ENCODE results near the gene PRR16. TPM values are rescaled to one million over a fixed set of nuclear protein-coding genes. Genes with fewer than 3 reads are reported as not detected.

The PRR16 gene
- total and polyA plus RNA-seq, 9 donors, result 6.0 to 27.3 (median 16.9) TPM

DNA sequence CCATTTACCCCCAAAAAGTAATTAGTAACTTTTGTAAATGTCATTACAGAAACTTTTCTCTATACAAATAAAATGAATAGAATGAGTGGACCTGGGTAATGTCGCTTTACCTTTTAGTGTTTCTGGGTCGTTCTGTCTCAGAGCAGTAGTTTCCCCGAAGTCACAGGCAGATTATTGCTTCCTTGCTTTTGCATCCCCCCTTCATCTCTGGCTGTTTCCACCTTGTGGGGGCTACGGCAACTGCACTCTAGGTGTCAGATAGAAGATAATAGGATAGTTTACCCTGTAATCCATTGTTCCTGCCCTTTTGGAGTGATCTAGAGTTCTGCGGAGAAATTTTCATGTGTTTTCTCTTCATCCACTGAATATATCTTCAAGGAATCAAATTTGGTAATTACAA is 68.7 kb downstream of the PRR16 start:
- WGBS (ENCODE audit: insufficient coverage), result no CpG with 5 or more reads among the region's 5 CpGs
- H3K4me3 ChIP-seq (ENCODE audit: low read length), result no peak overlapping the region

DNA sequence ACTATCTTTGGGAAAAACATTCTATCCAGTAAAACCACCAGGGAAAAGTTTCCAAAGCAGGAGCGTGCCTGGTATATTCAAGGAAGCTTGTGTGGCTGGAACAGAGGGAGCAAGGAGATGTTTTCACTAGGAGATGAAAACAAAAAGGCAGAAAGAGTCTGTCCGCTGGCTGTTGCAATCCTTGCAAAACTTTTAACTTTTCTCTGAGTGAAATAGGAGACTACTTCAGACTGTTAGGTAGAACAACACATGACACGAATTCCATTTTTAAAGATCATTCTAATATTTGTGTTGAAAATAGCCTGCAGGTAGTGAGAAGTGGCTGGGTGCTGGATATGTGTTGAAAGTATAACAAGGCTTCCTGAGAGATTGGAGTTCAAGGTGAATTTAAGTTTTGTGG is 69.5 kb downstream of the PRR16 start:
- no peaks in the 10 kb centered on the region for H3K4me1 ChIP-seq (ENCODE audit: control insufficient read depth, insufficient read depth, low read length)
- H3K27ac ChIP-seq (ENCODE audit: low read length), result no peak overlapping the region
- H3K4me3 ChIP-seq (ENCODE audit: low read length), result no peak overlapping the region
- no peaks in the 10 kb centered on the region for H3K9me3 ChIP-seq (replicated peaks; ENCODE audit: control insufficient read depth, low read depth, low read length)
- no peak for DNase-seq
- no CpG with 5 or more reads among the region's 3 CpGs for WGBS (ENCODE audit: insufficient coverage)
- no peaks in the 10 kb centered on the region for H3K36me3 ChIP-seq (ENCODE audit: control insufficient read depth, insufficient read depth, low read length)
- no peaks in the 10 kb centered on the region for H3K27me3 ChIP-seq (ENCODE audit: control insufficient read depth, insufficient read depth, low read length)

More for the DNA sequence above, 68.7 kb downstream of the PRR16 start:
- no peak for DNase-seq
- H3K4me1 ChIP-seq (ENCODE audit: control insufficient read depth, insufficient read depth, low read length), result no peaks in the 10 kb centered on the region
- H3K9me3 ChIP-seq (replicated peaks; ENCODE audit: control insufficient read depth, low read depth, low read length), result no peaks in the 10 kb centered on the region
- H3K27me3 ChIP-seq (ENCODE audit: control insufficient read depth, insufficient read depth, low read length), result no peaks in the 10 kb centered on the region
- no peaks in the 10 kb centered on the region for H3K36me3 ChIP-seq (ENCODE audit: control insufficient read depth, insufficient read depth, low read length)
- no peak overlapping the region for H3K27ac ChIP-seq (ENCODE audit: low read length)

DNA sequence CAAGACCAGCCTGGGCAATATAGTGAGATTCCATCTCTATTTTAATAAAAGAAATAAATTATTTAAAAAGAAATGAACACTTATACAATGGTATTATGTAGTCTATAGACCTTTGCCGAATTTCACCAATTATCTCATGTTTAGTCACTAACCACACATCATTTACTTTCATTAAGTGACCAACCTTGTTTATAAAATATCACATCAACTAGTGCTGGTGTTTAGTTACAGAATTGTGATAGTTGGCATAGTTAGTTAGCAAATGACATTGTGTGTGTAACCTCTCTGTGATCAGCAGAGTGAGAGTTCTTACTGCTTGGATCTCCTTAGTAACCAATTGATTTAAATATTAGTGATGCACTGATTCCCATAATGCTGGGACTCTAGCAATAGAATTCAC is 71.8 kb downstream of the PRR16 start:
- Histone ChIP-seq H3K9me3 (replicated peaks; ENCODE audit: control insufficient read depth, low read depth, low read length) (no peaks in the 10 kb centered on the region), H3K27me3 (ENCODE audit: control insufficient read depth, insufficient read depth, low read length) (no peaks in the 10 kb centered on the region), H3K36me3 (ENCODE audit: control insufficient read depth, insufficient read depth, low read length) (no peaks in the 10 kb centered on the region), H3K4me1 (ENCODE audit: control insufficient read depth, insufficient read depth, low read length) (peaks cover 2% of the 10 kb centered on the region), H3K4me3 (ENCODE audit: low read length) (no peak overlapping the region), H3K27ac (ENCODE audit: low read length) (no peak overlapping the region)
- DNase-seq, result no peak
- no CpG with 5 or more reads among the region's 1 CpG for WGBS (ENCODE audit: insufficient coverage)

DNA sequence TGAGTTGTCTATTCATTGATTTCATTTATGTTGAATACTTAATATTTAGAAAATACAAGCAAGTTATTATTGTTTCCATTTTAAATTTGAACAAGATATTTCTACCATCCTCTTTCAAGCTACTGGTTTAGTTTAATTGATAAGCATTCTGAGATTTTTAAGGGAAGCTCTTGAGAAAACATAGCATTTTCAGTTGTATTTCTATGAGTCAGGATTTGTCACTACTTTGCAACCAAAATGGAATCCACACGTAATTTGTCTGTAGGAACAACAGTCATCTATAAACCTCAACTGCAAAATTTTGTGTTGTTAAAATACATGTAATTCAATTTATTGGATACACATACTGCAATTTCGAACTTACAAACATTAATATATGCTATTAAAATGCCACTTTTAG is 74.0 kb downstream of the PRR16 start:
- H3K4me3 ChIP-seq (ENCODE audit: low read length), result no peak overlapping the region
- H3K27me3 ChIP-seq (ENCODE audit: control insufficient read depth, insufficient read depth, low read length), result no peaks in the 10 kb centered on the region
- no CpG with 5 or more reads among the region's 2 CpGs for WGBS (ENCODE audit: insufficient coverage)
- no peaks in the 10 kb centered on the region for H3K36me3 ChIP-seq (ENCODE audit: control insufficient read depth, insufficient read depth, low read length)
- no peaks in the 10 kb centered on the region for H3K9me3 ChIP-seq (replicated peaks; ENCODE audit: control insufficient read depth, low read depth, low read length)
- no peak for DNase-seq
- H3K27ac ChIP-seq (ENCODE audit: low read length), result no peak overlapping the region
- peaks cover 2% of the 10 kb centered on the region for H3K4me1 ChIP-seq (ENCODE audit: control insufficient read depth, insufficient read depth, low read length)

DNA sequence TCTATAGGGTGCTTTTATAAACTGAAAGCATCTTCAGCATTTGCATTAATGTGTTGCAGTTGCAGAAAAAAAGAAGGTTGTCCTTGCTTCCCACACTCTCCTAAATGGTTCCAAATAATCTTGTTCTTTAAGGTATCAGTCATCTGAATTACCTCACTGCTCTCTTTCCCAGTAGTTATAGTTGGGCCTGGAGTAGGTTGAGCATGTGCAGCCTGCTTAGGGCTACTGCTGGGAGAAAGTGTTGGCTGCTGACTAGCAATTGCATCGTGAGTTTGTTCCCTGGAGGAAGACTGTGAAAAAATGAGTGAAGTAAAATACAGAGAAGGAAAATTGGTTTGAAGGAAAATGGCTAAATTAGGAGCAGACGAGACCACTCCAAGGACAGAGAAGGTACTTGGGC is 74.5 kb downstream of the PRR16 start:
- Histone ChIP-seq H3K4me1 (ENCODE audit: control insufficient read depth, insufficient read depth, low read length) (peaks cover 2% of the 10 kb centered on the region), H3K27me3 (ENCODE audit: control insufficient read depth, insufficient read depth, low read length) (no peaks in the 10 kb centered on the region), H3K27ac (ENCODE audit: low read length) (no peak overlapping the region), H3K36me3 (ENCODE audit: control insufficient read depth, insufficient read depth, low read length) (no peaks in the 10 kb centered on the region), H3K4me3 (ENCODE audit: low read length) (no peak overlapping the region), H3K9me3 (replicated peaks; ENCODE audit: control insufficient read depth, low read depth, low read length) (no peaks in the 10 kb centered on the region)
- DNase-seq, result peak; percentile 30
- 17% methylated on average over 1 of the region's 2 CpGs for WGBS (ENCODE audit: insufficient coverage)

DNA sequence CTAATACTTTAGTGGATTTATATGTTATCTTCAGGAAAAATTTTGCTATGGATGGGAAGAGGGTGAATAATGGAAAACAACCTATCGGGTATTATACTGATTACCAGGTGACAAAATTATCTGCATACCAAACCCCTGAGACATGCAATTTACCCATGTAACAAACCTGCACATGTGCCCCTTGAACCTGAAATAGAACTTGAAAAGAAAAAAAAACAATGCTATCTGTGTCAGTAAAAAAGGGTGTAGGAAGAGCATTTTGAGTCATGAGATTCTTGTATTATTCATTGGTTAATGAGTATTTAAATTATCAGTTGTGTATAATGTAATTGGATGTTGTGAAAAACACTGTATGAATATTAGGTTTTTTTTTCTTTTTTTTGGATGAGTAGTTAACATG is 75.4 kb downstream of the PRR16 start:
- no CpG with 5 or more reads among the region's 1 CpG for WGBS (ENCODE audit: insufficient coverage)
- Histone ChIP-seq H3K4me3 (ENCODE audit: low read length) (no peak overlapping the region), H3K36me3 (ENCODE audit: control insufficient read depth, insufficient read depth, low read length) (no peaks in the 10 kb centered on the region), H3K9me3 (replicated peaks; ENCODE audit: control insufficient read depth, low read depth, low read length) (no peaks in the 10 kb centered on the region), H3K27ac (ENCODE audit: low read length) (no peak overlapping the region), H3K27me3 (ENCODE audit: control insufficient read depth, insufficient read depth, low read length) (no peaks in the 10 kb centered on the region), H3K4me1 (ENCODE audit: control insufficient read depth, insufficient read depth, low read length) (peaks cover 2% of the 10 kb centered on the region)
- no peak for DNase-seq

DNA sequence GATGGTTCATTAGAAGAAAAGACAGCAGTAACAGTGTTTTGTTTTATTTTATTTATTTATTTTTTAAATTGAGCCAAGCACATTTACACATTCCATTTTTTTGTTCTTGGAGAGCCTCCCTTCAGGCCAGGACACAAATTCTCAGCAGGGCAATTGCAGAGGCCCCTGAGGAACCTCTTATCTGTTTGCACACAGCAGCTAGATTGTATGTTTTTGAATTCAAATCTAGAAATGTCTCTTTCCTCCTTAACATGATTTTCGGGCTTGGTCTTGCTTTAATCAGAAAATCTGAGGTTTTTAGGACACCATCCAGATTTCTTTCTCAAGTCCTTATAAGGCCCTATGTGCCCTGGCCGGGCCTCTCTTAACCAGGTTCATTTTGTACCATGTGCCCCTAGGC is 76.0 kb downstream of the PRR16 start:
- Histone ChIP-seq H3K27ac (ENCODE audit: low read length) (no peak overlapping the region), H3K36me3 (ENCODE audit: control insufficient read depth, insufficient read depth, low read length) (no peaks in the 10 kb centered on the region), H3K4me1 (ENCODE audit: control insufficient read depth, insufficient read depth, low read length) (peaks cover 2% of the 10 kb centered on the region), H3K9me3 (replicated peaks; ENCODE audit: control insufficient read depth, low read depth, low read length) (no peaks in the 10 kb centered on the region), H3K27me3 (ENCODE audit: control insufficient read depth, insufficient read depth, low read length) (no peaks in the 10 kb centered on the region), H3K4me3 (ENCODE audit: low read length) (no peak overlapping the region)
- WGBS (ENCODE audit: insufficient coverage), result no CpG with 5 or more reads among the region's 2 CpGs
- DNase-seq, result no peak

DNA sequence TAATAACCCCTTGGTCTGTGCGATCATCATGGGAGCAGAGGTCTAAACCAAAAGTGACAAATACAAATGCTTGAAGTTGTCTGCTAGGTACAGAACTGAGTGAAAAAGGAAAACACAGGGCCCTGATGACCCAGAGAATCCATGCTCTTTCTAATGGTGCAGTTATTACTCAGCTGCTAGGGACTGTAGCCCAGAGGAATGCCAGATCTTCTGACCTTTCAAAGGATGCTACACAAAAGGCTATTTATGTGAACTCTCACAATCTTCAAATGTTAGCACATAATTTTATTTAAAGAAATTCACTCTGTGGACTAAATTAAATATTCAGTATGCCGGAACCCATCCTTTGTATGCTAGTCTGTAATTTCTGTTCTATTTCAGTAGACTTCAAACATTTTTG is 79.9 kb downstream of the PRR16 start:
- no peak overlapping the region for H3K4me3 ChIP-seq (ENCODE audit: low read length)
- peaks cover 2% of the 10 kb centered on the region for H3K4me1 ChIP-seq (ENCODE audit: control insufficient read depth, insufficient read depth, low read length)
- H3K27ac ChIP-seq (ENCODE audit: low read length), result no peak overlapping the region
- no peaks in the 10 kb centered on the region for H3K9me3 ChIP-seq (replicated peaks; ENCODE audit: control insufficient read depth, low read depth, low read length)
- H3K36me3 ChIP-seq (ENCODE audit: control insufficient read depth, insufficient read depth, low read length), result no peaks in the 10 kb centered on the region
- H3K27me3 ChIP-seq (ENCODE audit: control insufficient read depth, insufficient read depth, low read length), result no peaks in the 10 kb centered on the region
- no peak for DNase-seq
- WGBS (ENCODE audit: insufficient coverage), result 100% methylated on average over 1 of the region's 2 CpGs

DNA sequence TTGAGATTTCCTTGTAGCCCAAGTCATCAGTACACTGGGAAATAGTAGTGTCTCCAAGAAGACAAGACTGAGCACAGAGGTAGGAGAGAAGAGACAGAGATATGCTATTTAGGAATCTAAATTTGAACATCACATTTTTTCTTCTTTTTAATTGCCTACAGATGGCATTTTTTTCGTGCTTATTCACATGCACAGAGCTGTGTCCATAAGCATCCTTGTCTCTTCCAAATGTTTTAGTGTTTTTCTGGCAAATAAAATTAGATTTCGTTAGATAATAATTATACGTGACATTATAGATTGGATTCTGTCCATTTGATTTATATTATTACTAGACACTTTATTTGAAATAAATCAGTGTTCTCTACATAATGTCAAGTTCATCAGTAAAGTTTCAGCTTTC is 80.9 kb downstream of the PRR16 start:
- no peak for DNase-seq
- H3K27me3 ChIP-seq (ENCODE audit: control insufficient read depth, insufficient read depth, low read length), result no peaks in the 10 kb centered on the region
- H3K4me1 ChIP-seq (ENCODE audit: control insufficient read depth, insufficient read depth, low read length), result peaks cover 2% of the 10 kb centered on the region
- H3K4me3 ChIP-seq (ENCODE audit: low read length), result no peak overlapping the region
- H3K9me3 ChIP-seq (replicated peaks; ENCODE audit: control insufficient read depth, low read depth, low read length), result no peaks in the 10 kb centered on the region
- WGBS (ENCODE audit: insufficient coverage), result no CpG with 5 or more reads among the region's 3 CpGs
- no peaks in the 10 kb centered on the region for H3K36me3 ChIP-seq (ENCODE audit: control insufficient read depth, insufficient read depth, low read length)
- no peak overlapping the region for H3K27ac ChIP-seq (ENCODE audit: low read length)

DNA sequence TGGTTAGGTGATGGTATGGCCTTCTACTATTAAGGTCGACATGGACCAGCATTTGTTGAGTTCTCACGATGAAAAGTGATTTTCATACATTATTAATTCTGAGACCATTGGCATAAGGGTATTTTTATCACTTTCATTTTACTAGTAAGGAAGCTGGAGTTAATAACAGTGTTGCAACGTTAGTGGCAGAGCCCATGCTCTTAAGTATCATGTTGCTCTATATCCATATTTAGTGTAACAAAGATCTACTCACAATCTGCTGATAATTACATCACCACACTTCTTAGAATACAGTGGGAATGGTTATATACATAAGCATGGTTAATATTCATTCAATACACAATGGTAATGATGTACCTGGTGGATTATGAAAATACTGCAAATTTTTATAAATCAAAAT is 81.9 kb downstream of the PRR16 start:
- Histone ChIP-seq H3K27ac (ENCODE audit: low read length) (no peak overlapping the region), H3K27me3 (ENCODE audit: control insufficient read depth, insufficient read depth, low read length) (no peaks in the 10 kb centered on the region), H3K36me3 (ENCODE audit: control insufficient read depth, insufficient read depth, low read length) (no peaks in the 10 kb centered on the region), H3K9me3 (replicated peaks; ENCODE audit: control insufficient read depth, low read depth, low read length) (no peaks in the 10 kb centered on the region), H3K4me3 (ENCODE audit: low read length) (no peak overlapping the region), H3K4me1 (ENCODE audit: control insufficient read depth, insufficient read depth, low read length) (no peaks in the 10 kb centered on the region)
- no peak for DNase-seq
- WGBS (ENCODE audit: insufficient coverage), result no CpG with 5 or more reads among the region's 3 CpGs

DNA sequence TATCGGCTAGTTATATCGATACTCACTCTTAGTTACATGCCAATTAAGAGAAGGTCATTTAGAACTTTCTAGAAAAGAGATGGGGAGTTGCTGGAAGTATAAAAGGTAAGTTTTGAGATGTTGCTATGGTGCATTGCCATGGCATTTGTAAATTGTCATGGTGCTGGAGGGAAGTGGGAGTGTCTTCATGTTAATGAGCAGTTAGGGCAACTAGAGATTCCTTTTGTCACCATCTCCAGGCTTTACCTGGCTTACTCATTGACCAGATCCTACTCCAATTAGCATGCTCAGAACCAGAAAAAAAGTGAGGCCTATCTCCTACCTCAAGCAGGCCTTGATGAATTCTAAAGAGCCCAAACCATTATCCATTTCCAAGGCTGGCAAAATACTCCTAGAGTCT is 82.8 kb downstream of the PRR16 start:
- no peaks in the 10 kb centered on the region for H3K4me1 ChIP-seq (ENCODE audit: control insufficient read depth, insufficient read depth, low read length)
- no peak overlapping the region for H3K4me3 ChIP-seq (ENCODE audit: low read length)
- H3K9me3 ChIP-seq (replicated peaks; ENCODE audit: control insufficient read depth, low read depth, low read length), result no peaks in the 10 kb centered on the region
- DNase-seq, result no peak
- H3K36me3 ChIP-seq (ENCODE audit: control insufficient read depth, insufficient read depth, low read length), result no peaks in the 10 kb centered on the region
- no peak overlapping the region for H3K27ac ChIP-seq (ENCODE audit: low read length)
- WGBS (ENCODE audit: insufficient coverage), result no CpG with 5 or more reads among the region's 2 CpGs
- no peaks in the 10 kb centered on the region for H3K27me3 ChIP-seq (ENCODE audit: control insufficient read depth, insufficient read depth, low read length)
